HepG2 (cell line): Measurements from ENCODE around the gene INF2. TPM values are rescaled to one million over a fixed set of nuclear protein-coding genes. Genes with fewer than 3 reads are reported as not detected.

Experiments used
- ARID3A ChIP-seq: IDR thresholded peaks from 2 replicates; pipeline ENCODE4 v1.6.1; 2012; ENCODE audit warnings: low read depth, low read length, improper control_type of control experiment
- ASH2L ChIP-seq: fragments of 300-600, 200-600 bp; sonication (generic); IDR thresholded peaks from 2 replicates; pipeline ENCODE4 v1.7.0; 2017; ENCODE audit warnings: low read depth, mild to moderate bottlenecking, moderate library complexity, mixed read lengths, low read length; ENCODE audit not compliant: insufficient read length
- CC2D1A ChIP-seq: sonication (generic); formaldehyde crosslinking; IDR thresholded peaks from 2 replicates; pipeline ENCODE4 v1.8.1; 2023; ENCODE audit warnings: mild to moderate bottlenecking, missing genetic modification reagents
- HNRNPK ChIP-seq: fragments of 200-400 bp; formaldehyde crosslinking; IDR thresholded peaks from 2 replicates; pipeline ENCODE4 v1.6.1; 2018; ENCODE audit warnings: low read length, low read depth, moderate library complexity, mild to moderate bottlenecking; ENCODE audit not compliant: poor library complexity, severe bottlenecking
- RARA ChIP-seq: IDR thresholded peaks from 2 replicates; pipeline ENCODE4 v1.6.1; 2016; ENCODE audit warnings: missing genetic modification reagents, missing compliant biosample characterization
- RFX1 ChIP-seq: fragments of 450-650 bp; IDR thresholded peaks from 2 replicates; pipeline ENCODE4 v1.6.1; 2017
- SP2 ChIP-seq: sonication (generic); formaldehyde crosslinking; IDR thresholded peaks from 2 replicates; pipeline ENCODE4 v1.5.1; 2020; ENCODE audit warnings: mild to moderate bottlenecking, missing genetic modification reagents
- TFAP4 ChIP-seq: sonication (generic); IDR thresholded peaks from 2 replicates; pipeline ENCODE4 v1.6.1; 2016; ENCODE audit warnings: low read depth, borderline replicate concordance
- TGIF2 ChIP-seq: IDR thresholded peaks from 2 replicates; pipeline ENCODE4 v1.6.1; 2016; ENCODE audit warnings: control low read depth, missing compliant biosample characterization
- TP53 ChIP-seq: sonication (generic); formaldehyde crosslinking; conservative IDR thresholded peaks from 2 replicates; pipeline ENCODE4 v1.4.0; 2020; ENCODE audit warnings: missing genetic modification reagents
- TSC22D2 ChIP-seq: sonication (generic); formaldehyde crosslinking; IDR thresholded peaks from 2 replicates; pipeline ENCODE4 v1.5.1; 2020; ENCODE audit warnings: missing genetic modification reagents, mild to moderate bottlenecking, borderline replicate concordance
- XRCC5 ChIP-seq: fragments of 200-400 bp; formaldehyde crosslinking; optimal IDR thresholded peaks from 2 replicates; pipeline ENCODE3; 2017; ENCODE audit warnings: mild to moderate bottlenecking, low read length
- ZFP37 ChIP-seq: sonication (generic); formaldehyde crosslinking; IDR thresholded peaks from 2 replicates; pipeline ENCODE4 v1.4.0; 2020; ENCODE audit warnings: missing genetic modification reagents, borderline replicate concordance
- ZNF572 ChIP-seq: sonication (generic); formaldehyde crosslinking; IDR thresholded peaks from 2 replicates; pipeline ENCODE4 v1.5.1; 2020; ENCODE audit warnings: mild to moderate bottlenecking, missing genetic modification reagents
- ZNF609 ChIP-seq: sonication (generic); formaldehyde crosslinking; IDR thresholded peaks from 2 replicates; pipeline ENCODE4 v1.4.0; 2020; ENCODE audit warnings: mild to moderate bottlenecking, missing genetic modification reagents, borderline replicate concordance
- ZNF678 ChIP-seq: sonication (generic); formaldehyde crosslinking; IDR thresholded peaks from 2 replicates; pipeline ENCODE4 v1.4.0; 2020; ENCODE audit warnings: mild to moderate bottlenecking, missing genetic modification reagents
- ZNF761 ChIP-seq: sonication (generic); formaldehyde crosslinking; conservative IDR thresholded peaks from 2 replicates; pipeline ENCODE4 v1.4.0; 2020; ENCODE audit warnings: mild to moderate bottlenecking, missing genetic modification reagents
- ZNF83 ChIP-seq: sonication (generic); formaldehyde crosslinking; IDR thresholded peaks from 2 replicates; pipeline ENCODE4 v1.4.0; 2020; ENCODE audit warnings: missing genetic modification reagents, mild to moderate bottlenecking, borderline replicate concordance
- polyA plus RNA-seq, 8 experiments: library from polyadenylated mRNA; depleted of rRNA in 3 of 8; stranded (reverse) in 7 of 8; unstranded in 1 of 8; fragments of >200 nt; fragmentation: Illumina TruSeq in 4 of 8; extraction: Trizol in 4 of 8; gene quantifications; 2 replicates each; pipeline versions ENCODE4 v1.2.1 to v1.2.3, GENCODE V29; 2011 to 2016; ENCODE audit warnings: low read depth in 4 of 8, missing spikeins in 1 of 8, mixed read lengths in 1 of 8; ENCODE audit not compliant: insufficient read depth in 1 of 8
- total RNA-seq, 5 experiments: library from RNA; depleted of rRNA; stranded (reverse); fragments of >200 nt; fragmentation: Illumina TruSeq; extraction: Trizol; gene quantifications; 2 replicates each; pipeline ENCODE4 v1.2.3, GENCODE V29; 2016; ENCODE audit warnings: low read depth in 1 of 5
- TF ChIP-seq, protein P1 (sequence below): sonication (generic); formaldehyde crosslinking; IDR thresholded peaks from 2 replicates; pipeline ENCODE4 v1.5.1; 2020; ENCODE audit warnings: missing genetic modification reagents, mild to moderate bottlenecking, borderline replicate concordance
- TF ChIP-seq, protein P2 (sequence below): IDR thresholded peaks from 2 replicates; pipeline ENCODE4 v1.6.1; 2016; ENCODE audit warnings: low read depth, control low read depth

Gene INF2
- total and polyA plus RNA-seq, 2 of the 13 experiments (the other 11 are each of a cell fraction or from before 2014, with no cell fraction given): 16.4 to 26.4 TPM

DNA sequence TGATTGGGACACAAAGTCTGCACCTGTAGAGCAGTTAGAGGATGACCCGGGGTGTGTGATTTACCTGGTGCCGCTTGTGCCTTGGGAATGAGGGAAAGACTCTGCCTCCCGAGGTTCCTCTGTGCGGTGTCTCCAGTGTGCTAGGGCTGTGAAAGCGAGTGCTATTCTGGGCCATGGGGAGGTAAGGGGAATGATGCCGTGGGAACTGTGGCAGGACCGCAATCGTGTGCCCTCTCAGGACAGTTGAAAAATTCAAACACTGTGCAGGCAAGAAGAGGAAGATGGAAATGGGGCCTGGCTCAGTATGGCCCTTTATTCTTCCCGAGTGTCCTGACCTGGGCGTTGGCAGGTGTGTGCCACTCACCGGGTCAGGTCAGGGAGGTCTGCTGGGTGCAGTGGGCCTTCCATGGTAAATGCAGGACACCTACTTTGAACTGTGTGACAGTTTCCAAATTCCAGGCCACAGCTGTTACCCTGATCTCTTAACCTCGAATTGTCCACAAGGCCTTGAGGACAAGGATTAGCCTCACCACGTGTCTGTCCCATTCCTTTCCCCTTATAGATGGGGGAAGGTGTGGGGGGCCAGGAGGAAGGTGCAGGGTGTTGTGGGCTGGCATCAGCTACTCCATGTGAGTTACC lies 64.9 kb downstream of the INF2 start (continued):
- TF ChIP-seq, protein P1, sequence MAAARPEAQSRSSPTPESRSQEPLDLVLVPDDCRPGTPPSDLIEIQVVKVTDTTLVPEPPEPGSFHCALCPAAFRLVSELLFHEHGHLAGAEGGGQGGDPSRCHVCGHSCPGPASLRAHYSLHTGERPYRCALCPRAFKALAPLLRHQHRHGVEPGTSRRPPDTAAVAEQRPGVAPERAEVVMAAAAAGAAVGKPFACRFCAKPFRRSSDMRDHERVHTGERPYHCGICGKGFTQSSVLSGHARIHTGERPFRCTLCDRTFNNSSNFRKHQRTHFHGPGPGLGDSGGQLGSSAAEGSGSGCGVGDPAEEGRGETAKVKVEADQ (CRISPR knock-in tag): no peak
- no peak for TF ChIP-seq ZNF761
- TF ChIP-seq RARA (CRISPR knock-in tag): 0 out of 2 replicates have a peak, but pooled peaks have one; percentile 35
- no peak for TF ChIP-seq XRCC5
- TF ChIP-seq, protein P2, sequence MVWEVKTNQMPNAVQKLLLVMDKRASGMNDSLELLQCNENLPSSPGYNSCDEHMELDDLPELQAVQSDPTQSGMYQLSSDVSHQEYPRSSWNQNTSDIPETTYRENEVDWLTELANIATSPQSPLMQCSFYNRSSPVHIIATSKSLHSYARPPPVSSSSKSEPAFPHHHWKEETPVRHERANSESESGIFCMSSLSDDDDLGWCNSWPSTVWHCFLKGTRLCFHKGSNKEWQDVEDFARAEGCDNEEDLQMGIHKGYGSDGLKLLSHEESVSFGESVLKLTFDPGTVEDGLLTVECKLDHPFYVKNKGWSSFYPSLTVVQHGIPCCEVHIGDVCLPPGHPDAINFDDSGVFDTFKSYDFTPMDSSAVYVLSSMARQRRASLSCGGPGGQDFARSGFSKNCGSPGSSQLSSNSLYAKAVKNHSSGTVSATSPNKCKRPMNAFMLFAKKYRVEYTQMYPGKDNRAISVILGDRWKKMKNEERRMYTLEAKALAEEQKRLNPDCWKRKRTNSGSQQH (CRISPR knock-in tag): no peak
- no peak for TF ChIP-seq ZFP37 (CRISPR knock-in tag)
- no peak for TF ChIP-seq HNRNPK
- peak; percentile 88 for TF ChIP-seq TFAP4
- TF ChIP-seq ZNF609 (CRISPR knock-in tag): no peak
- TF ChIP-seq TGIF2 (CRISPR knock-in tag): peak; percentile 82; the same call in 1 of the 2 replicates
- no peak for TF ChIP-seq CC2D1A (CRISPR knock-in tag)
- no peak for TF ChIP-seq SP2 (CRISPR knock-in tag)
- no peak for TF ChIP-seq ARID3A
- no peak for TF ChIP-seq TP53 (CRISPR knock-in tag)
- TF ChIP-seq ASH2L: no peak
- TF ChIP-seq ZNF83 (CRISPR knock-in tag): no peak
- no peak for TF ChIP-seq TSC22D2 (CRISPR knock-in tag)
- TF ChIP-seq RFX1: no peak
- TF ChIP-seq ZNF572: no peak
- no peak for TF ChIP-seq ZNF678 (CRISPR knock-in tag)
